DND-41 (cell line): ENCODE results near the gene CTTN.

Experiments
- CTCF ChIP-seq: IDR thresholded peaks from 2 replicates; pipeline ENCODE4 v1.5.1; 2012; ENCODE audit warnings: borderline replicate concordance, low read length, moderate library complexity, mild to moderate bottlenecking; ENCODE audit not compliant: poor library complexity, severe bottlenecking; ENCODE audit errors: extremely low read depth
- EZH2 ChIP-seq: IDR thresholded peaks from 3 replicates; pipeline ENCODE4 v1.6.1; 2012; ENCODE audit warnings: borderline replicate concordance, low read depth, mild to moderate bottlenecking, moderate library complexity, low read length, inconsistent platforms; ENCODE audit not compliant: severe bottlenecking

- TF ChIP-seq CTCF (no peak), EZH2 (no peak)
Observed at GRCh38 chr11:70352601-70353000, 45.7 kb upstream of the CTTN start.
